Measurements from ENCODE around the gene CFAP91. TPM values are rescaled to one million over a fixed set of nuclear protein-coding genes. Genes with fewer than 3 reads are reported as not detected.

CFAP91 gene
- total RNA-seq, 4 donors from 2014 or later, result 2.1 to 21.5 (median 6.2) TPM; not detected in 1

- no peak overlapping the region for H3K27ac ChIP-seq
- TF ChIP-seq CTCF (IDR thresholded peaks at IDR 0.05) (no peak), POLR2A (IDR thresholded peaks at IDR 0.05) (no peak)
- H3K36me3 ChIP-seq, result no peaks in the 10 kb centered on the region
Observed at GRCh38 chr3:119747357-119747756, 44.5 kb downstream of the CFAP91 start.

GRCh38 chr3:119748991-119749390 is 46.2 kb downstream of the CFAP91 start:
- no peaks in the 10 kb centered on the region for H3K9me3 ChIP-seq
- H3K27me3 ChIP-seq, result no peaks in the 10 kb centered on the region
- DNase-seq, result no peak
- H3K4me1 ChIP-seq, result no peaks in the 10 kb centered on the region
- no peak for TF ChIP-seq POLR2A (IDR thresholded peaks at IDR 0.05)
- no peak for TF ChIP-seq CTCF (IDR thresholded peaks at IDR 0.05)
- no peaks in the 10 kb centered on the region for H3K36me3 ChIP-seq
- no peak overlapping the region for H3K4me3 ChIP-seq
- H3K27ac ChIP-seq, result no peak overlapping the region

More at GRCh38 chr3:119747357-119747756, 44.5 kb downstream of the CFAP91 start:
- no peaks in the 10 kb centered on the region for H3K4me1 ChIP-seq
- H3K4me3 ChIP-seq, result no peak overlapping the region
- no peaks in the 10 kb centered on the region for H3K9me3 ChIP-seq
- no peaks in the 10 kb centered on the region for H3K27me3 ChIP-seq
- no peak for DNase-seq

GRCh38 chr3:119751423-119751822 is 48.6 kb downstream of the CFAP91 start:
- no peaks in the 10 kb centered on the region for H3K27me3 ChIP-seq
- no peaks in the 10 kb centered on the region for H3K4me1 ChIP-seq
- TF ChIP-seq CTCF (IDR thresholded peaks at IDR 0.05), result no peak
- no peak overlapping the region for H3K27ac ChIP-seq
- DNase-seq, result no peak
- no peaks in the 10 kb centered on the region for H3K36me3 ChIP-seq
- no peaks in the 10 kb centered on the region for H3K9me3 ChIP-seq
- no peak overlapping the region for H3K4me3 ChIP-seq

Other genes with a start within 250 kb of the CFAP91 start
- gene TMEM39A, start 239.4 kb upstream of the CFAP91 start, total RNA-seq, result 10 to 100 TPM; 14.0 to 34.4 (median 25.0) TPM
- 10 to 100 TPM; 10.7 to 21.2 (median 15.9) TPM for gene POGLUT1, start 234.1 kb upstream of the CFAP91 start, total RNA-seq
- 10 to 100 TPM; 29.7 to 59.4 (median 40.3) TPM for gene TIMMDC1, start 204.5 kb upstream of the CFAP91 start, total RNA-seq
- 10 to 100 TPM in 1 of 4 donors, 1 to 10 TPM in 1, not detected in 2; 4.2 to 19.8 TPM for gene CD80, start 143.4 kb upstream of the CFAP91 start, total RNA-seq
- gene ADPRH, start 123.5 kb upstream of the CFAP91 start, total RNA-seq, result 1 to 10 TPM in 3 of 4 donors, under 1 TPM in 1; 0.35 to 5.0 (median 1.4) TPM
- 1 to 10 TPM in 1 of 4 donors, under 1 TPM in 2, not detected in 1; 0.70 to 4.1 (median 0.85) TPM for gene PLA1A, start 105.1 kb upstream of the CFAP91 start, total RNA-seq
- gene POPDC2, start 42.4 kb upstream of the CFAP91 start, total RNA-seq, result 1 to 10 TPM; 3.0 to 8.3 (median 6.3) TPM
- 10 to 100 TPM; 30.9 to 57.8 (median 44.8) TPM for gene COX17, start 25.6 kb upstream of the CFAP91 start, total RNA-seq
- 100 to 1,000 TPM in 3 of 4 donors, 10 to 100 TPM in 1; 56.9 to 572 (median 406) TPM for gene NR1I2, start 79.1 kb downstream of the CFAP91 start, total RNA-seq